Urinary bladder (tissue), 4 donors: ENCODE data around the gene NPFFR1. TPM values are rescaled to one million over a fixed set of nuclear protein-coding genes. Genes with fewer than 3 reads are reported as not detected.
A peak's percentile ranks its signal among the peaks of the same experiment; 100 is the strongest.
"Not testable (repeated sequence)": the region's sequence is repeated elsewhere in the genome, so short reads cannot be mapped to it uniquely, and the experiment has no call there.

Source experiments
- DNase-seq: peaks from one replicate; pipeline ENCODE4 v3.0.0-alpha.2; 2015; ENCODE audit errors: extremely low spot score
- H3K27ac ChIP-seq: one replicate; pipeline ENCODE4 v1.5.1; 2013; ENCODE audit warnings: low read depth, mild to moderate bottlenecking, moderate library complexity
- H3K36me3 ChIP-seq: one replicate; pipeline ENCODE4 v1.6.1; 2013; ENCODE audit warnings: mild to moderate bottlenecking, moderate library complexity; ENCODE audit not compliant: insufficient read depth
- H3K4me1 ChIP-seq: one replicate; pipeline ENCODE4 v1.6.1; 2013; ENCODE audit warnings: mild to moderate bottlenecking, moderate library complexity; ENCODE audit not compliant: insufficient read depth
- H3K4me3 ChIP-seq: one replicate; pipeline ENCODE4 v1.5.1; 2013; ENCODE audit warnings: low read depth, low read length
- WGBS: extraction: QIAGEN DNeasy Blood & Tissue Kit; methylation state at CpG from one replicate; pipeline ENCODE4 v1.1.7; 2013; 5-methylcytosine and 5-hydroxymethylcytosine counted together
- polyA plus RNA-seq: library from polyadenylated mRNA; stranded (reverse); fragments of 200-250 nt; gene quantifications from one replicate; pipeline ENCODE4 v1.2.3, GENCODE V29; 2013
- total RNA-seq: library from RNA; depleted of rRNA; stranded (reverse); fragments of >200 nt; gene quantifications from one replicate; pipeline ENCODE4 v1.2.3, GENCODE V29; 2014
- donor health status: healthy with polysubstance abuse.
- donor health status: healthy.

Gene NPFFR1
- total and polyA plus RNA-seq, 2 donors: 0.01 to 0.05 TPM

GRCh38 chr10:70254778-70255328 is 29.0 kb downstream of the NPFFR1 start:
- 44% methylated on average over 40 of the region's 40 CpGs for WGBS
- no peaks in the 10 kb centered on the region for H3K36me3 ChIP-seq
- no peak for DNase-seq
- H3K4me3 ChIP-seq: no peak overlapping the region
- H3K4me1 ChIP-seq: no peaks in the 10 kb centered on the region
- H3K27ac ChIP-seq: no peak overlapping the region

GRCh38 chr10:70253878-70254765 is 29.7 kb downstream of the NPFFR1 start:
- no peak overlapping the region for H3K27ac ChIP-seq
- H3K4me3 ChIP-seq: no peak overlapping the region
- H3K36me3 ChIP-seq: no peaks in the 10 kb centered on the region
- WGBS: 86% methylated on average over 14 of the region's 14 CpGs
- no peak for DNase-seq
- H3K4me1 ChIP-seq: no peaks in the 10 kb centered on the region

- Histone ChIP-seq H3K4me3 (no peak overlapping the region), H3K4me1 (no peaks in the 10 kb centered on the region), H3K27ac (no peak overlapping the region), H3K36me3 (no peaks in the 10 kb centered on the region)
- WGBS: 93% methylated on average over 11 of the region's 11 CpGs
- DNase-seq: no peak
Measured at GRCh38 chr10:70250961-70251680, 32.7 kb downstream of the NPFFR1 start.

- H3K4me3 ChIP-seq: no peak overlapping the region
- no peaks in the 10 kb centered on the region for H3K36me3 ChIP-seq
- 71% methylated on average over 6 of the region's 6 CpGs for WGBS
- H3K27ac ChIP-seq: no peak overlapping the region
- DNase-seq: no peak
- no peaks in the 10 kb centered on the region for H3K4me1 ChIP-seq
Measured at GRCh38 chr10:70247360-70247759, 36.4 kb downstream of the NPFFR1 start.

- Histone ChIP-seq H3K4me3 (no peak overlapping the region), H3K27ac (no peak overlapping the region), H3K36me3 (no peaks in the 10 kb centered on the region), H3K4me1 (no peaks in the 10 kb centered on the region)
- DNase-seq: no peak
- WGBS: 93% methylated on average over 3 of the region's 3 CpGs
Measured at GRCh38 chr10:70241081-70241480, 42.7 kb downstream of the NPFFR1 start.

- not testable (repeated sequence) for DNase-seq, H3K4me3 ChIP-seq, H3K27ac ChIP-seq, H3K36me3 ChIP-seq, H3K4me1 ChIP-seq
- 92% methylated on average over 21 of the region's 21 CpGs for WGBS
Measured at GRCh38 chr10:70239986-70240385, 43.8 kb downstream of the NPFFR1 start.

GRCh38 chr10:70239077-70239976 is 44.5 kb downstream of the NPFFR1 start:
- H3K4me3 ChIP-seq, H3K36me3 ChIP-seq, H3K4me1 ChIP-seq, H3K27ac ChIP-seq, DNase-seq: not testable (repeated sequence)
- WGBS: 95% methylated on average over 55 of the region's 55 CpGs

- H3K4me1 ChIP-seq, H3K4me3 ChIP-seq, H3K36me3 ChIP-seq, H3K27ac ChIP-seq, DNase-seq: not testable (repeated sequence)
- 81% methylated on average over 6 of the region's 6 CpGs for WGBS
Measured at GRCh38 chr10:70237958-70238536, 45.8 kb downstream of the NPFFR1 start.

GRCh38 chr10:70234668-70235447 is 48.9 kb downstream of the NPFFR1 start:
- Histone ChIP-seq H3K27ac (no peak overlapping the region), H3K4me3 (no peak overlapping the region), H3K36me3 (no peaks in the 10 kb centered on the region), H3K4me1 (no peaks in the 10 kb centered on the region)
- DNase-seq: no peak
- WGBS: 80% methylated on average over 18 of the region's 18 CpGs

GRCh38 chr10:70233939-70234300 is 49.9 kb downstream of the NPFFR1 start:
- Histone ChIP-seq H3K4me1 (no peaks in the 10 kb centered on the region), H3K36me3 (no peaks in the 10 kb centered on the region), H3K4me3 (no peak overlapping the region), H3K27ac (no peak overlapping the region)
- DNase-seq: no peak
- WGBS: 20% methylated on average over 8 of the region's 8 CpGs

- H3K4me3 ChIP-seq: peak within 1 kb of the TSS; percentile 75
- H3K27ac ChIP-seq: peak within 1 kb of the TSS; percentile 72
- H3K36me3 ChIP-seq: no peaks in the 10 kb centered on the region
- DNase-seq: peak; percentile 86
- under 1% methylated on average over 74 of the region's 74 CpGs for WGBS
- H3K4me1 ChIP-seq: no peaks in the 10 kb centered on the region
Measured at GRCh38 chr10:70233109-70233938, 50.5 kb downstream of the NPFFR1 start, which contains the start of gene PPA1. Gene PPA1 (minus strand): TSS chr10:70233429. CDS start chr10:70233327, 102 bp downstream.

- H3K36me3 ChIP-seq: no peaks in the 10 kb centered on the region
- H3K27ac ChIP-seq: peak overlapping the region; percentile 72
- H3K4me1 ChIP-seq: peaks cover 2% of the 10 kb centered on the region
- WGBS: under 1% methylated on average over 18 of the region's 18 CpGs
- peak overlapping the region; percentile 75 for H3K4me3 ChIP-seq
- no peak for DNase-seq
Measured at GRCh38 chr10:70232859-70233108, 51.0 kb downstream of the NPFFR1 start.
